Activated effector memory CD4-positive, alpha-beta T cell treated with Interleukin-2 at 50 U/mL for 16 hours (primary cell): Measurements from ENCODE around the gene PSMA6.
"Not testable (repeated sequence)": the region's sequence is repeated elsewhere in the genome, so short reads cannot be mapped to it uniquely, and the experiment has no call there.

Source experiments
- DNase-seq: peaks from one replicate; pipeline ENCODE4 v3.0.0-alpha.2; 2020

Gene PSMA6

GRCh38 chr14:35292051-35292769 lies at the start of gene PSMA6:
TSS of gene PSMA6 (plus strand) at chr14:35292382. CDS start at chr14:35292477, 95 bp downstream.
- peak; percentile 99 for DNase-seq

DNA sequence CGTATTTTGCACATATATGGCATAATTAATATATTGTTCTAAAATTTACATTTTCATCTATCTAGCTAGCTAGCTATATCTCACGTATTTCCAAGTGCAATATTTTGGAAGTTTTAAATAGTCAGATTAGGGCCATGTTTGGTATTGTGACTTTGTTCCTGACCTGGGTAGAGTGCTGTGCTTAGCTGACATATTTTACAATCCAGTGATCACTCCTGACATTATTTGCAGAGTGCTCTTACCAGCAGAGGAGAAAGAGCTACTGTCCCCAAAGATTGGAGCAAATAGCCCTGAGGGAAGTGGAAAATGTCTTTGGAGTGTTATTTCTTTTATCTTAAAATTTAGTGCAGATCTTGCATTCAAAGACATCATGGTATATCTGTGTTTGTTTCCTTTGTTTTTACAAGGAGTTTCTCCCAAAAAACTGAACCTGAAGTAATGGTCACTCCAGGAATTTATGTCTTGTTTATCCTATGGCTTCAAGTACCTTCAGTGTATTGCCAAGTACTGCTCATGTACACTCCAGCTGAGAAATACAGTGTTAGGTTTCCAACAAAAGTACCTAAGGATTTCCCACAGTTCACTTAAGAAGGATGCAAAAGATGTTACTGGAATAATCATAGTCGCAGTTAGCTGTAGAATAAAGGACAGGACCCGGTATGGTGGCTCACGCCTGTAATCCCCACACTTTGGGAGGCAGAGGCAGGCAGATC lies 49.4 kb upstream of the PSMA6 start:
- no peak for DNase-seq

DNA sequence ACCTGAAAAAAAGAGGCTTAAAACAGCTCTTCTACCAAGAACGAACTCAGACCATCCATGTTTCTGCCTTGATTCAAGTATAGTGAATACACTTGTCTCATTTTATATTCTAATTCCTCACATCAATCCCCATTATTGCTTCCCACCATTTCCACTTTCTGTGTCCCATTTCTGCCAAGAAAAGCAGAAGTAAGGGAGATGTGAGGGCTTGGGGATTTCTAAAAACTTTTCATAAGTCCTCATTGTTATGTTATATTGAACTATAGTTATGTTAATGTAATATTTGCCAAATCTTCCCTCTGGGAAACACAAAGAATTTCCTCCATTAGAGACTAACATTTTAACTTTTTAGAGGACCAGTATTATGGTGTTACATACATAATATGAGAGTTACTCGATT lies 48.2 kb upstream of the PSMA6 start:
- DNase-seq = no peak

- DNase-seq = no peak
Observed at GRCh38 chr14:35244542-35244941, 47.6 kb upstream of the PSMA6 start.

GRCh38 chr14:35245051-35245450 lies 47.1 kb upstream of the PSMA6 start:
- no peak for DNase-seq

- no peak for DNase-seq
Observed at GRCh38 chr14:35247777-35248475, 44.3 kb upstream of the PSMA6 start.

- no peak for DNase-seq
Observed at GRCh38 chr14:35248476-35248788, 43.8 kb upstream of the PSMA6 start.

- no peak for DNase-seq
Observed at GRCh38 chr14:35250319-35250718, 41.9 kb upstream of the PSMA6 start.

DNA sequence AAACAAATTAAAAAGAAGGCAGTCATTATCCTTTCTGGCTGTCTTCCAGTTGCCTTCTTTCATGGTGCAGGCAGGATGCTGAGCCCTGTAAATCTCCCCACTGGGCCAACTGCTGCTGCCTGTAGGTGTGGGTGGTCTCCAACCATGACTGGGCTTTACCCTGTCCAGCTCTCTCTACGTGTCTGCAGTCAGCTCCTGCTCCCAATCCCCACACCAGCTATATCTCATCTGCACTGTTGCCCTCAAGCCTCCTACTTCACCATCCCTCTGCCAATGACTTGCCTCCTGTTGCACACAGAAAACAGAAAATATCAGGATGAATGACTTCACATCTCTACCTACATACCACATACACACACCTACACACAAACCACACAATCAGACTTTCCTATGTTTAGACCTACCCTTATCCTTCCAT lies 39.7 kb upstream of the PSMA6 start:
- DNase-seq = no peak

GRCh38 chr14:35253056-35253455 lies 39.1 kb upstream of the PSMA6 start:
- not testable (repeated sequence) for DNase-seq

- DNase-seq = not testable (repeated sequence)
Observed at GRCh38 chr14:35254034-35254622, 38.1 kb upstream of the PSMA6 start.

DNA sequence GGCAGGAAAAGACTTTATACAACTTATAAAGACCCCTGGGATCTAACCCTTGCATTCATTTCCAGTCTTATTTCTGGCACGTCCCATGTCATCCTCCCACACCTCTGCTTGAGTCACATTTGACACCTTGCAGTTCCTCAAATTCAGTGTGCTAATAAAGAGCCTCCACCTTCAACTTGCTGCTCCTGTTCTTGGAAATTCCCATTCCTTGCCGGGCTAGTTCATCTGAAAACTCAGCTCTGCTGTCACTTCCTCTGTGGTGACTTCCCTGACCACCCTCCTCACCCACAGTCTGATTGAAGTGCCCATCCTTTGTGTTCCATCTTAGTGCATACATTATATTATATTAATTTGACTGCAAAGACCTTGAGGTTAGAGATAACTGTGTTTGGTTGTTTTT lies 37.4 kb upstream of the PSMA6 start:
- DNase-seq = no peak

DNA sequence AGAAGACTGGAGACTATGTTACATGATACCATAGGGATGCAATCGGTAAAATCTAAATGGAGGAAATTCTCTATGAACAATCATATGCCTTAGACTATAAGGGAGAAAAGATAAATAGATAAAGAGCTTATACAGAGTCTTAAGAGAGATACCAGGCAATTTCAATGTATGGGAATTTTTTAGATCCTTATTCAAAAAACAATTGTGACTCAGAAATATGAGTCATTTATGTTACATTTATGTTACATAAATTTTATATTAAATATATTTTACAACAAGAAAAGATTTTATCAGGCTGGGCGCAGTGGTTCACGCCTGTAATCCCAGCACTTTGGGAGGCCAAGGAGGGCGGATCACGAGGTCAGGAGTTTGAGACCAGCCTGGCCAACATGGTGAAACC lies 36.5 kb upstream of the PSMA6 start:
- DNase-seq = no peak

DNA sequence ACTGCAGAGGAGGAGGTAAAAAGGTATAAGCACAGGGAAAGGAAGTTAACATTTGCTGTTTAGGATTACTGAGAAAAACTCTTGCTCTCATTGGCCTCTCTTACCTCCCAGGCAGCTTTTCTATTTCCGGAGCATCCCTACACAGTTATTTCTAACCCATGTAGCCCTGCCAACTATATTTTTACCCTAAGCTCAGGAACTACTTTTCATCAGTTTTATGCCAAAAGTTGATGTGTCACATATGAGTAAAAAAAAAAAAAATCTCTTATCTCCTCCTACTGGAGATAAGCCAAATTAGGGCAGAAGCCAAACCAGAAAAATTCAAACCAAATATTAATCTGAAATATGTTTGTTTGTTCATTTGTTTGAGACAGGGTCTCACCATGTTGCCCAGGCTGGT lies 34.4 kb upstream of the PSMA6 start:
- no peak for DNase-seq

DNA sequence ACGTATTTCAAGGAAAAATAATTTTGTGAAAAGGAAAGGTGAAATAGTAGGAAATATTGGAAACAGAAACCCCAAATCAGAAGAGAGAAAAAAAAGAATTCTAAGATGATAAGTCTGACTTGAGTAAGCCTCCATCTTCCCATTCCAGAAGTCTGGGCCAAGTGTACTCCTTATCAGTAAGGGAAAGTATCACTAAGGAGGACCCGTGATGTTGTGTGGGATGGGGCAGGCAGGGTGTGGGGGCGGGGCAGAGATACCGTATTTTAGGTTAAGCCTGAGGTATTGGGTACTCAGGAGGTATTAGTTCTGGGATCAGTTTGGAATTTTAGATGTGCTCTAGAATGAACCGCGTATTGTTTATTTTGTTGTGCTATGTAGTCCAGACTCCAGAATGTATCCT lies 33.8 kb upstream of the PSMA6 start:
- DNase-seq = no peak

GRCh38 chr14:35261774-35262173 lies 30.4 kb upstream of the PSMA6 start:
- no peak for DNase-seq

GRCh38 chr14:35262436-35262835 lies 29.7 kb upstream of the PSMA6 start:
- DNase-seq = no peak

GRCh38 chr14:35268946-35269345 lies 23.2 kb upstream of the PSMA6 start:
- DNase-seq = no peak

DNA sequence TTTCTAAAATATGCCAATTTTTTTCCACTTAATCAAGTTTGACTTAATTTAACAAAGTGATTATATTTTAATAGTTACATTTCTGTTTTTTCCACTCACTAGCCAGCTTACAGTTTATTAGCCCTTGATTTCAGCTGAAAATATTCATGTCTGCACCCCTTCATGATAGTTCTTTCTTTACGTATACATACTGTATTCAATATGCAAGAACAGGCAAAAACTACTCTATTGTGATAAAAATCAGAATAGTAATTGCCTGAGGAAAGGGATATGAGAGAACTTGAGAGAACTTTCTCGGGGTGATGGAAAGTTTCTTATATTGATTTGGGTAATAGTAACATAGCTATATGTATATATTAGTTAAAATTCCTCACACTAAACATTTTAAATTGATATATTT lies 17.4 kb upstream of the PSMA6 start:
- no peak for DNase-seq

DNA sequence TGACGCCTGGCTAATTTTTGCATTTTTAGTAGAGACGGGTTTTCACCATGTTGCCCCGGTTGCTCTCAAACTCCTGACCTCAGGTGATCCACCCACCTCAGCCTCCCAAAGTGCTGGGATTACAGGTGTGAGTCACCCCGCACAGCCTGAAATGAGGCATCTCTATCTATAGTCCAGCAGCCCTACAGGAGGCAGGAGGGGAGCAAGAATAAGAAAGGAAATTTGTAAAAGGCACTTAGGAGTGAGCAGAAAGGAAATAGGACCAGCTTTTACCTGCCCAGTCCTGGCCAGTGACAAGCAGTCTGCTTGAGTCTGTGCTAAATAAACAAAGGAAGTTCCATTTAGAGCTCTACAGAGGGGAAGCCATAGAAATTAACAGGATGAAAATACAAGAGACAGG lies 15.0 kb upstream of the PSMA6 start:
- DNase-seq = no peak

DNA sequence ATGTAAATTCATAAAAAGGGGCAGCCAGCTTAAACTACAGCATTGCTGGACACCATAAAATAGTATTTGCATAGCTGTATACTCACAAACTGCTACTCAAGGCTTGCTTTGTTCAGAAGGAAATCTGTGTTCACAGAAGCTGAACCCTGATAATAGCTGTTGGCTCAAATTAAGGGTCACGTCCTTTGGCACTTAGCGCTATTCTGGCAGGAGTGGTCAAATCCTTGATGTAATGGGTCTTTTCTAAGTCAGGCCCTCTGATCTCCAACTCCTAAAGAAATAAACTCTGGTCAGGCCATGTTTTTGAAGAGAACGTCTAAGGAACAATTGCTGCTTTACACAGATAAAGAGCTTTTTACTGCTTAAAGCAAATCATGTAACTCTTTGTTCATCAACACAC lies 12.8 kb upstream of the PSMA6 start:
- no peak for DNase-seq

DNA sequence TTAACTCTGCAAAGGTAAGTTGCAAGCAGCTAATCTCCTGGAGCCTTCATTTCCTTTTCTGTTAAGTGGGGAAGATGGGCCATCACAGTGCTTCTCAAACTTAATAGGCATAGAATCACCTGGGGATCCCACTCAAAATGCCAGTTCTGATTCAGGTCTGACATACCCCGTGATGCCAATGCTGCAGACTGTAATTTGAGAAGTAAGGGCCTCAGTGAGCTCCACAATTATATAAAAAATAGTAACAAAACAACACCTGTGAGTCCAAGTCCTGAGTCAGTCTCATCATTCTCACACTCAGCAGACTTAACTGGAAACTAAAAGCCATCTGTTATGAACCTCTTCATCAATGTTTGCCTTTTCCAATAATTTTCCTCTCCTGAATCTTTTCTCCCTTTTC lies 10.8 kb upstream of the PSMA6 start:
- DNase-seq = no peak

DNA sequence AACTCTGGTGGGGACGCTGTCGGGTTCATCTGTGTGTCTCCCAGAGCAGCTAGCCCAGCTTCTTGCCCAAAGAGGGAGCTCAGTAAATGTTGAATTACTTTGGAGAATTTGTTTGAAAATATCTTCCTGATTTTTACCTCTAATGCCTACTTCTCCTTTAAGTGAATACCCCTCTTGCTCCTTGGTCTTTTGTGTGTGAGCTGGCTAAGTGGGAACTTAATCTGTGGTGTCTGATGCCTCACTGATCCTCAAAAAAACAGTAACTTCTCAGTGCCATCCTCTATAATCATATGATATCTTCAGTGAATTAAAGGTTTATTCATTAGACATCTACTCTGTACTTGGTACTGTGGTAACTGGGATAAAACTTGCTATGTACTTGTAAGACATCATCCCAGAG lies 7.7 kb upstream of the PSMA6 start:
- no peak for DNase-seq
